CD4-positive, alpha-beta T cell (primary cell): Measurements from ENCODE around the gene APOC1. TPM values are rescaled to one million over a fixed set of nuclear protein-coding genes. Genes with fewer than 3 reads are reported as not detected.

Experiments used
- ATAC-seq: fragments of 200-7000 bp; cut with Tn5 transposase; one replicate; pipeline ENCODE4 v1.10.0; 2022; ENCODE audit warnings: mild to moderate bottlenecking; ENCODE audit not compliant: poor library complexity
- CTCF ChIA-PET: fragments of 350-600 bp; sonication (Branson Sonifier 250); formaldehyde crosslinking; loops from one replicate; lab custom pipeline; 2021; ENCODE audit warnings: antibody characterized with exemption, inconsistent platforms; lab: Charles Lee
- POLR2A ChIA-PET: fragments of 350-600 bp; sonication (Branson Sonifier 250); formaldehyde crosslinking; loops from one replicate; lab custom pipeline; 2021; ENCODE audit warnings: antibody characterized with exemption, inconsistent platforms; lab: Charles Lee
- DNase-seq, 14 experiments: peaks; one replicate each; pipeline ENCODE4 v3.0.0-alpha.2; 2013 to 2020; ENCODE audit warnings: mixed read lengths in 2 of 14
- H3K27ac ChIP-seq, 2 donors: one replicate each; pipeline versions ENCODE4 v1.5.1 to v1.7.0; 2013; ENCODE audit warnings: low read length in 2 of 2, low read depth in 1 of 2, mild to moderate bottlenecking in 1 of 2
- H3K27me3 ChIP-seq, 2 experiments: 1 replicate in 1 of 2; 2 replicates in 1 of 2; pipeline versions ENCODE4 v1.6.1 to v1.7.0; 2013; ENCODE audit warnings: low read length in 2 of 2, control low read depth in 1 of 2, mild to moderate bottlenecking in 1 of 2, moderate library complexity in 1 of 2; ENCODE audit not compliant: insufficient read depth in 2 of 2, control insufficient read depth in 1 of 2
- H3K36me3 ChIP-seq: one replicate; pipeline ENCODE4 v1.6.1; 2013; ENCODE audit warnings: low read length, control low read depth; ENCODE audit not compliant: insufficient read depth
- H3K4me1 ChIP-seq: one replicate; pipeline ENCODE4 v1.6.1; 2013; ENCODE audit warnings: low read length, control low read depth; ENCODE audit not compliant: insufficient read depth
- H3K4me3 ChIP-seq: one replicate; pipeline ENCODE4 v1.5.1; 2013; ENCODE audit warnings: mild to moderate bottlenecking, low read length, moderate library complexity
- H3K9me3 ChIP-seq, 2 experiments: 1 replicate in 1 of 2; 2 replicates in 1 of 2; pipeline versions ENCODE4 v1.6.1 to v1.7.0; 2013; ENCODE audit warnings: low read length in 2 of 2, mild to moderate bottlenecking in 2 of 2, control low read depth in 1 of 2, moderate library complexity in 1 of 2; ENCODE audit not compliant: control insufficient read depth in 1 of 2, insufficient read depth in 1 of 2
- H3K27ac Mint-ChIP-seq: one replicate; pipeline ENCODE4 v1.8.0; 2020; ENCODE audit warnings: mixed read lengths
- H3K27me3 Mint-ChIP-seq: one replicate; pipeline ENCODE4 v1.8.0; 2021; ENCODE audit warnings: mixed read lengths
- H3K36me3 Mint-ChIP-seq: one replicate; pipeline ENCODE4 v1.8.0; 2021; ENCODE audit warnings: low read depth, mixed read lengths
- H3K4me1 Mint-ChIP-seq: one replicate; pipeline ENCODE4 v1.8.0; 2021; ENCODE audit warnings: low read depth, mixed read lengths
- H3K4me3 Mint-ChIP-seq: one replicate; pipeline ENCODE4 v1.8.0; 2020; ENCODE audit warnings: mild to moderate bottlenecking, mixed read lengths
- H3K9me3 Mint-ChIP-seq: one replicate; pipeline ENCODE4 v1.8.0; 2020; ENCODE audit warnings: mixed read lengths
- CTCF ChIP-seq: fragments of 200-600 bp; IDR thresholded peaks from one replicate; pipeline ENCODE4 v1.8.0; 2022; ENCODE audit warnings: antibody characterized with exemption, mild to moderate bottlenecking
- intact Hi-C, 2 experiments: fragments of 100-400 bp; cut with DNase I in 1 of 2; cut with micrococcal nuclease in 1 of 2; formaldehyde crosslinking; loops; one replicate each; pipeline versions ENCODE4 v1.15.1 to v1.9.0; 2023 to 2025; cut with DNase I, micrococcal nuclease
- total RNA-seq, 174 experiments: library from RNA in 2 of 174; stranded (reverse) in 2 of 174; gene quantifications; one replicate each; pipeline ENCODE4 v1.2.3 and lab custom pipeline; 2021 to 2026

The APOC1 gene
- total RNA-seq, 2 experiments from 2014 or later: not detected

GRCh38 chr19:44960906-44961728 is 46.7 kb downstream of the APOC1 start:
- POLR2A ChIA-PET: no interaction called here
- Mint-ChIP-seq H3K36me3 (peaks cover 55% of the 10 kb centered on the region), H3K27me3 (no peaks in the 10 kb centered on the region), H3K9me3 (no peaks in the 10 kb centered on the region), H3K27ac (no peak overlapping the region), H3K4me1 (peaks cover 33% of the 10 kb centered on the region), H3K4me3 (peak overlapping the region; percentile 20)
- CTCF ChIA-PET: no interaction called here
- DNase-seq (no peak), ATAC-seq (no peak)
- no peaks in the 10 kb centered on the region for H3K9me3 ChIP-seq
- no peak overlapping the region for H3K4me3 ChIP-seq
- H3K27ac ChIP-seq: no peak overlapping the region
- H3K4me1 ChIP-seq: peaks cover 24% of the 10 kb centered on the region
- intact Hi-C loops: no loop called here
- TF ChIP-seq CTCF: no peak
- H3K36me3 ChIP-seq: peaks cover 48% of the 10 kb centered on the region
- no peaks in the 10 kb centered on the region for H3K27me3 ChIP-seq

GRCh38 chr19:44961821-44962220 is 47.4 kb downstream of the APOC1 start:
- no peaks in the 10 kb centered on the region for H3K27me3 ChIP-seq
- ATAC-seq (no peak), DNase-seq (no peak)
- H3K4me3 Mint-ChIP-seq: no peak overlapping the region
- H3K9me3 ChIP-seq: no peaks in the 10 kb centered on the region
- CTCF ChIA-PET: no interaction called here
- peaks cover 26% of the 10 kb centered on the region for H3K4me1 Mint-ChIP-seq
- no peak overlapping the region for H3K27ac ChIP-seq
- H3K9me3 Mint-ChIP-seq: no peaks in the 10 kb centered on the region
- peaks cover 17% of the 10 kb centered on the region for H3K4me1 ChIP-seq
- no peaks in the 10 kb centered on the region for H3K27me3 Mint-ChIP-seq
- H3K36me3 ChIP-seq: peaks cover 51% of the 10 kb centered on the region
- H3K4me3 ChIP-seq: no peak overlapping the region
- peaks cover 62% of the 10 kb centered on the region for H3K36me3 Mint-ChIP-seq
- POLR2A ChIA-PET: no interaction called here
- intact Hi-C loops: no loop called here
- no peak for TF ChIP-seq CTCF
- no peak overlapping the region for H3K27ac Mint-ChIP-seq

GRCh38 chr19:44968118-44968517 is 53.7 kb downstream of the APOC1 start:
- peaks cover 56% of the 10 kb centered on the region for H3K36me3 Mint-ChIP-seq
- H3K9me3 Mint-ChIP-seq: no peaks in the 10 kb centered on the region
- H3K4me3 Mint-ChIP-seq: no peak overlapping the region
- Histone ChIP-seq H3K4me3 (no peak overlapping the region), H3K27ac (no peak overlapping the region), H3K4me1 (no peaks in the 10 kb centered on the region), H3K27me3 (no peaks in the 10 kb centered on the region), H3K36me3 (peaks cover 43% of the 10 kb centered on the region), H3K9me3 (no peaks in the 10 kb centered on the region)
- no peak for DNase-seq
- ATAC-seq: no peak
- no peak for TF ChIP-seq CTCF
- CTCF ChIA-PET: no interaction called here
- no peaks in the 10 kb centered on the region for H3K27me3 Mint-ChIP-seq
- no peaks in the 10 kb centered on the region for H3K4me1 Mint-ChIP-seq
- no peak overlapping the region for H3K27ac Mint-ChIP-seq
- POLR2A ChIA-PET: no interaction called here
- intact Hi-C loops: no loop called here
